ENCODE data around the gene POLR2C. TPM values are rescaled to one million over a fixed set of nuclear protein-coding genes. Genes with fewer than 3 reads are reported as not detected.

Gene POLR2C
- total and polyA plus RNA-seq, 2 of the 13 experiments (the other 11 are each of a cell fraction or from before 2014, with no cell fraction given) = 104 to 216 TPM

DNA sequence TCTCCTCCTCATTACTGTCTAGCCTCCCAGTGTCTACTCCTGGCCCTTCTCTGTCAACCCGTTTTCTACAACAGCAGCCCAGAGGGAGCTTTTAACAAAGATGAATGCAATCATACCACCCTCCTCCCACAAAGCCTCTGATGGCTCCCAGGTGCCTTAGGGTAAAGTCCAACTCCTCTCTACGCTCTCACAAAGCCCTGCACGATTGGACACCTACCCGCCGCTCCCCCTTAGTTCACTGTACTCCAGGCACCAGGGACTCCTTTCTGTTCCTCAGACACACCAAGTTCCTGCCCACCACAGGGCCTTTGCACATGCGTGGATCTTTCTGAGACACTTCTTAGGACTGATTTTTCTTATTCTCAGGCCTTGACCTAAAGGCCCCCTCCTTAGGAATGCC, 56.4 kb downstream of the POLR2C start (continued):
- 0 out of 2 replicates have a peak, but pooled peaks have one; percentile 0 for TF ChIP-seq ZNF501 (CRISPR knock-in tag; IDR thresholded peaks at IDR 0.05)
- TF ChIP-seq CEBPB (IDR thresholded peaks at IDR 0.05; ENCODE audit: borderline replicate concordance, low read depth, low read length) = no peak
- TF ChIP-seq, protein P1, sequence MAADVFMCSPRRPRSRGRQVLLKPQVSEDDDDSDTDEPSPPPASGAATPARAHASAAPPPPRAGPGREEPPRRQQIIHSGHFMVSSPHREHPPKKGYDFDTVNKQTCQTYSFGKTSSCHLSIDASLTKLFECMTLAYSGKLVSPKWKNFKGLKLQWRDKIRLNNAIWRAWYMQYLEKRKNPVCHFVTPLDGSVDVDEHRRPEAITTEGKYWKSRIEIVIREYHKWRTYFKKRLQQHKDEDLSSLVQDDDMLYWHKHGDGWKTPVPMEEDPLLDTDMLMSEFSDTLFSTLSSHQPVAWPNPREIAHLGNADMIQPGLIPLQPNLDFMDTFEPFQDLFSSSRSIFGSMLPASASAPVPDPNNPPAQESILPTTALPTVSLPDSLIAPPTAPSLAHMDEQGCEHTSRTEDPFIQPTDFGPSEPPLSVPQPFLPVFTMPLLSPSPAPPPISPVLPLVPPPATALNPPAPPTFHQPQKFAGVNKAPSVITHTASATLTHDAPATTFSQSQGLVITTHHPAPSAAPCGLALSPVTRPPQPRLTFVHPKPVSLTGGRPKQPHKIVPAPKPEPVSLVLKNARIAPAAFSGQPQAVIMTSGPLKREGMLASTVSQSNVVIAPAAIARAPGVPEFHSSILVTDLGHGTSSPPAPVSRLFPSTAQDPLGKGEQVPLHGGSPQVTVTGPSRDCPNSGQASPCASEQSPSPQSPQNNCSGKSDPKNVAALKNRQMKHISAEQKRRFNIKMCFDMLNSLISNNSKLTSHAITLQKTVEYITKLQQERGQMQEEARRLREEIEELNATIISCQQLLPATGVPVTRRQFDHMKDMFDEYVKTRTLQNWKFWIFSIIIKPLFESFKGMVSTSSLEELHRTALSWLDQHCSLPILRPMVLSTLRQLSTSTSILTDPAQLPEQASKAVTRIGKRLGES (CRISPR knock-in tag; IDR thresholded peaks at IDR 0.05; ENCODE audit: borderline replicate concordance) = no peak
- no peak for TF ChIP-seq ATM (IDR thresholded peaks at IDR 0.05; ENCODE audit: borderline replicate concordance)
- TF ChIP-seq SYNCRIP (IDR thresholded peaks at IDR 0.05; ENCODE audit: insufficient read depth, low read depth, low read length) = no peak
- TF ChIP-seq ZMAT3 (CRISPR knock-in tag; conservative IDR thresholded peaks at IDR 0.05) = no peak
- TF ChIP-seq AGO1 (IDR thresholded peaks at IDR 0.05; ENCODE audit: low read depth, low read length, poor library complexity, severe bottlenecking) = no peak
- 0 out of 2 replicates have a peak, but pooled peaks have one; percentile 15 for TF ChIP-seq ZNF556 (CRISPR knock-in tag; IDR thresholded peaks at IDR 0.05; ENCODE audit: borderline replicate concordance)
- no peak for TF ChIP-seq HNRNPL (IDR thresholded peaks at IDR 0.05; ENCODE audit: low read depth, low read length)
- TF ChIP-seq, protein P2, sequence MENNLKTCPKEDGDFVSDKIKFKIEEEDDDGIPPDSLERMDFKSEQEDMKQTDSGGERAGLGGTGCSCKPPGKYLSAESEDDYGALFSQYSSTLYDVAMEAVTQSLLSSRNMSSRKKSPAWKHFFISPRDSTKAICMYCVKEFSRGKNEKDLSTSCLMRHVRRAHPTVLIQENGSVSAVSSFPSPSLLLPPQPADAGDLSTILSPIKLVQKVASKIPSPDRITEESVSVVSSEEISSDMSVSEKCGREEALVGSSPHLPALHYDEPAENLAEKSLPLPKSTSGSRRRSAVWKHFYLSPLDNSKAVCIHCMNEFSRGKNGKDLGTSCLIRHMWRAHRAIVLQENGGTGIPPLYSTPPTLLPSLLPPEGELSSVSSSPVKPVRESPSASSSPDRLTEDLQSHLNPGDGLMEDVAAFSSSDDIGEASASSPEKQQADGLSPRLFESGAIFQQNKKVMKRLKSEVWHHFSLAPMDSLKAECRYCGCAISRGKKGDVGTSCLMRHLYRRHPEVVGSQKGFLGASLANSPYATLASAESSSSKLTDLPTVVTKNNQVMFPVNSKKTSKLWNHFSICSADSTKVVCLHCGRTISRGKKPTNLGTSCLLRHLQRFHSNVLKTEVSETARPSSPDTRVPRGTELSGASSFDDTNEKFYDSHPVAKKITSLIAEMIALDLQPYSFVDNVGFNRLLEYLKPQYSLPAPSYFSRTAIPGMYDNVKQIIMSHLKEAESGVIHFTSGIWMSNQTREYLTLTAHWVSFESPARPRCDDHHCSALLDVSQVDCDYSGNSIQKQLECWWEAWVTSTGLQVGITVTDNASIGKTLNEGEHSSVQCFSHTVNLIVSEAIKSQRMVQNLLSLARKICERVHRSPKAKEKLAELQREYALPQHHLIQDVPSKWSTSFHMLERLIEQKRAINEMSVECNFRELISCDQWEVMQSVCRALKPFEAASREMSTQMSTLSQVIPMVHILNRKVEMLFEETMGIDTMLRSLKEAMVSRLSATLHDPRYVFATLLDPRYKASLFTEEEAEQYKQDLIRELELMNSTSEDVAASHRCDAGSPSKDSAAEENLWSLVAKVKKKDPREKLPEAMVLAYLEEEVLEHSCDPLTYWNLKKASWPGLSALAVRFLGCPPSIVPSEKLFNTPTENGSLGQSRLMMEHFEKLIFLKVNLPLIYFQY (CRISPR knock-in tag; IDR thresholded peaks at IDR 0.05; ENCODE audit: borderline replicate concordance) = no peak
- no peak for TF ChIP-seq CSRNP2 (CRISPR knock-in tag; conservative IDR thresholded peaks at IDR 0.05; ENCODE audit: low read depth)
- no peak for TF ChIP-seq ARNTL (CRISPR knock-in tag; IDR thresholded peaks at IDR 0.05)
- no peak for TF ChIP-seq ZSCAN31 (CRISPR knock-in tag; IDR thresholded peaks at IDR 0.05; ENCODE audit: low read depth)
- TF ChIP-seq MAFF (IDR thresholded peaks at IDR 0.05; ENCODE audit: low read depth, low read length) = no peak
- TF ChIP-seq, protein P3, sequence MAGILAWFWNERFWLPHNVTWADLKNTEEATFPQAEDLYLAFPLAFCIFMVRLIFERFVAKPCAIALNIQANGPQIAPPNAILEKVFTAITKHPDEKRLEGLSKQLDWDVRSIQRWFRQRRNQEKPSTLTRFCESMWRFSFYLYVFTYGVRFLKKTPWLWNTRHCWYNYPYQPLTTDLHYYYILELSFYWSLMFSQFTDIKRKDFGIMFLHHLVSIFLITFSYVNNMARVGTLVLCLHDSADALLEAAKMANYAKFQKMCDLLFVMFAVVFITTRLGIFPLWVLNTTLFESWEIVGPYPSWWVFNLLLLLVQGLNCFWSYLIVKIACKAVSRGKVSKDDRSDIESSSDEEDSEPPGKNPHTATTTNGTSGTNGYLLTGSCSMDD (CRISPR knock-in tag; IDR thresholded peaks at IDR 0.05) = no peak
- TF ChIP-seq JARID2 (CRISPR knock-in tag; IDR thresholded peaks at IDR 0.05; ENCODE audit: insufficient replicate concordance) = no peak
- TF ChIP-seq SMAD9 (CRISPR knock-in tag; IDR thresholded peaks at IDR 0.05) = no peak
- TF ChIP-seq SP140L (CRISPR knock-in tag; IDR thresholded peaks at IDR 0.05; ENCODE audit: borderline replicate concordance) = no peak
